DMS53 treated with DMSO at 0.1 percent for 48 hours (cell line): ENCODE measurements around the gene FGFR3.

Experiments
- DNase-seq: peaks from one replicate; lab custom pipeline; 2025; ENCODE audit not compliant: unreplicated experiment; lab: John Stamatoyannopoulos, UW

FGFR3 gene

GRCh38 chr4:1769692-1770091, 23.4 kb upstream of the FGFR3 start:
- DNase-seq = no peak

- DNase-seq = no peak
Observed at GRCh38 chr4:1770245-1770644, 22.8 kb upstream of the FGFR3 start.

- no peak for DNase-seq
Observed at GRCh38 chr4:1770791-1771231, 22.3 kb upstream of the FGFR3 start.

DNA sequence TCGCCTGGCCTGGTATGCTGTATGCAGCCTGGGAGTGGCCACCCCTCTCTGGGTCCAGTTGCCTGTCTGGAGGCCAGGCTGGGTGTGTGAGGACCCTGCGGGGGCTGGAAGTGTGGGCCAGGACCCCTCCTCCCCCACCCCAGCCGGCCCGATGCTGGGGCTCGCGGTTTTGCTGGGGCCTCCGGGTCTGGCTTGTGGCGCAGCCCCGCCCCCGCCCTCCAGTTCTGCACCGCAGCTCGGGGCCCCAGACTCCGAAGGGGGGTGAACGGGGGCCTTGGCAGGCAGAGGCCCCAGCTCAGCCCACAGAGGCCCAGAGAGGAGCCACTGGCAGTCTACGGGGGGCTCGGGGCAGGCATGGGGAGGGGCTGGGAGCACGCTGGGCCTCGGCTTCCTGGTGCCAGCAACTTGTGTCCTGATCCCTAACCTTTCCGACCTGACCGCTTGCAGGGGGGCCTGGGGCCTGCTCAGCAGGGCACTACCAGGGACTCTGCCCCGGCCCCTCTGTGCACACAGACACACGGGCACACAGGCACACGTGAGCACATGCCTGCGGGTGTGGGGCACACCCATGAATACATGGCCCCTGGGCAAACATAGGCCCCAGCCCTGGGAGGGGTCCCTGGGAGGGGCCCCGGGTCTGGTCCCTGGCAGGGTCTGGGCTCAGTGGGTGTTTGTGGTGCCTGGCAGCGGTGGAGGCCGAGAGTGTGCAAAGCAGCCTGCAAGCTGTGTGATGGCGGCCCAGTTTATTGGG, 21.4 kb upstream of the FGFR3 start:
- DNase-seq = no peak

GRCh38 chr4:1772853-1773538, 20.1 kb upstream of the FGFR3 start:
- no peak for DNase-seq

GRCh38 chr4:1773754-1774153, 19.3 kb upstream of the FGFR3 start:
- DNase-seq = no peak

- no peak for DNase-seq
Observed at GRCh38 chr4:1775731-1776500, 17.2 kb upstream of the FGFR3 start.

GRCh38 chr4:1776521-1777161, 16.5 kb upstream of the FGFR3 start:
- DNase-seq = no peak

GRCh38 chr4:1777822-1778641, 15.1 kb upstream of the FGFR3 start:
- DNase-seq = no peak

DNA sequence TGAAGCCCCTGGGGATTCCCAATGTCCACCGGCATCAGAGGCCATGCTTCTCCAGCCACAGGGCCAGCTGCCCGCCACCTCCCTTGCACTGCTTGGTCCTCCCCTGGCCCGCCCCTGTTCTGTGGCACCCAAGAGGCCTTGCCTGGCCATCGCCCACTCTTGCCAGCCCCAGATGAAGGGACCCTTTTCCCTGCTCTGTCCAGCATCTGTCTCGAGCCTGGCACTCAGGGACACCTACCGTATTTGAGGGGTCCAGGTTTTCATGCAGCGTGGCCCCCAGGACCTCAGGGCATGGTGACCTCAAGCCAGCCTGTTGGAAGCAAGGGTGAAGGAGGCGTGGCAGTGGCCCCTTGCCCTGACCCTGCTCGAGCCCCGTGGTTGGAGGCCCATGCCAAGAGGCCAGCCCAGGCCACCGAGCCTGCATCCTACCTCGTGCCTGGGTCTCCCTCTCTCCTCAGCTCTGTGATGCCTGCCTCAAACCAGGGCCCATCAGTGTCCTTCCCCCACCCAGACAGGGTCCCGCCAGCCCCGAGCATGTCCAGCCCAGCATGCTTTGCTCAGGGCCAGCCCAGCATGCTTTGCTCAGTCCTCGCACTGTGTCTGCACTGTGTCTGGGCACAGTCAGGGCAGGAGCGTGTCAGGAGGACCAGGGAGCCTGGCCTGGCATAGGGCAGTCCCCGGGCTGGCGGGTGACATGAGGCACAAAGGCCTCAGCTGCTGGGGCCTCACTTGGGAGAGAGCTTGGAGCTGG, 14.3 kb upstream of the FGFR3 start:
- no peak for DNase-seq

GRCh38 chr4:1779588-1780382, 13.3 kb upstream of the FGFR3 start:
- no peak for DNase-seq

DNA sequence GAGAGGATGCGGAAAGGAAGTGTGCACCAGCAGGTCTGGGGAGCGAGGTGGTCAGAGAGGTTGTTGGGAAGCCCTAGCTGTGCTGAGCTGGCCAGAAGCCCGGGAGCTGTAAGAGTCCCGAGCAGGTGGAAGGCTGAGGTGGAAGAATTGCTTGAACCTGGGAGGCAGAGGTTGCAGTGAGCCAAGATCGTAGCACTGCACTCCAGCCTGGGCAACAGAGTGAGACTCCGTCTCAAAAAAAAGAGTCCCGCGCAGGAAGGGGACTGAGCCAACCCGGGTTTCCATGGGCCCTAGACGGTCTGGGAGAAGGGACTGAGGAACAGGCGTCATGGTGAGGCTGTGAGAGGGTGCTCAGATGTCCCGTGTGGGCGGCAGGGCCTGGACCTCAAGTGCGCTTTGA, 12.7 kb upstream of the FGFR3 start:
- no peak for DNase-seq

GRCh38 chr4:1783015-1783414, 10.1 kb upstream of the FGFR3 start:
- no peak for DNase-seq

- no peak for DNase-seq
Observed at GRCh38 chr4:1783970-1784369, 9.1 kb upstream of the FGFR3 start.

GRCh38 chr4:1784395-1784788, 8.7 kb upstream of the FGFR3 start:
- no peak for DNase-seq

- no peak for DNase-seq
Observed at GRCh38 chr4:1784789-1785591, 8.1 kb upstream of the FGFR3 start.

DNA sequence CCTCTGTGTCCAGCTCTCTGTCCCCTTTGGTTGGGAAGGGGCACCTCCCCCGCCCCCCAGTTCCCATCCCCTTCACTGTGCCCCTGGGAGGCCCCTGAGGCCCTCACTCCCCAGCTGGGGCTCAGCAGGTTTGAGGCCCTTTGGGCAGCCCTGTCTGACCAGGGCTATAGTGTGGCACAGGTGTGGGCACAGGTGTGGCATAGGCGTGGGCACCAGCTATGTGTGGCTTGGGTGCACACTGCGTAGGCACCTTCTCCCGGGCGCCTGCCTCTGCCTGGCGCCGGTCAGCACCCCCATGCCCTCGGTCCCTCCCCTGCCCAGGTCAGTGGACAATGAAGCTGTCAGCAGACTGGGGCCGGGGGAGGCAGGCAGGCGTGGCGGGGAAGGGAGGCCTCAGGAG, 7.5 kb upstream of the FGFR3 start:
- no peak for DNase-seq
